Activated CD8-positive, alpha-beta memory T cell treated with anti-CD3 and anti-CD28 coated beads for 36 hours (primary cell): ENCODE data around the gene CA10. TPM values are rescaled to one million over a fixed set of nuclear protein-coding genes. Genes with fewer than 3 reads are reported as not detected.

Experiments
- CTCF ChIA-PET: fragments of 350-600 bp; sonication (Branson Sonifier 250); formaldehyde crosslinking; loops from one replicate; lab custom pipeline; 2021; ENCODE audit warnings: antibody characterized with exemption; lab: Charles Lee
- POLR2A ChIA-PET: fragments of 350-600 bp; sonication (Branson Sonifier 250); formaldehyde crosslinking; loops from one replicate; lab custom pipeline; 2021; ENCODE audit warnings: antibody characterized with exemption; lab: Charles Lee
- total RNA-seq, 2 experiments: library from RNA; stranded (reverse); gene quantifications; one replicate each; pipeline ENCODE4 v1.2.3, GENCODE V29; 2021

Gene CA10
- total RNA-seq, 2 experiments from 2014 or later: not detected

DNA sequence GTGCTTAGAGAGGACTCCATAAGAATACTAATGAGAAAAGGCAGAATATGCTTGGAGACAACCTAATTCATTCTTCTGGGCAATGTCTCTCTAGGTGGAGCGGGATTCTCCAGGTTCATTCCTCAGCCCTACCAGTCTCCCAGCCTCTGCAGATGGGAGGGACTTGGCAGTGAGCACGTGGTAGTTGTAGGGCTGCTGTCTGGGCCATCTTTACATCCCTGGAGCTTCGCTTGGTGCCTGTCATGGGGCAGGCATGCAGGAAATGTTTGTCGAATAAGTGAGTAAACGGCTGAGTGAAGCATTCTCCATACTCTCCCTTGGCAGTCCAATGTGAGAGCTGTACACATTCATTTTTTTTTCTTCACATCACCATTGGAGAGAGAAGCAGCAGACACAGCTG lies 510.7 kb downstream of the CA10 start:
- CTCF ChIA-PET: interaction anchor here (1.1 kb wide), 1 partner anchor 8 kb away, joined by 3 read pairs; no protein-coding TSS in a partner anchor
- POLR2A ChIA-PET: no interaction called here

DNA sequence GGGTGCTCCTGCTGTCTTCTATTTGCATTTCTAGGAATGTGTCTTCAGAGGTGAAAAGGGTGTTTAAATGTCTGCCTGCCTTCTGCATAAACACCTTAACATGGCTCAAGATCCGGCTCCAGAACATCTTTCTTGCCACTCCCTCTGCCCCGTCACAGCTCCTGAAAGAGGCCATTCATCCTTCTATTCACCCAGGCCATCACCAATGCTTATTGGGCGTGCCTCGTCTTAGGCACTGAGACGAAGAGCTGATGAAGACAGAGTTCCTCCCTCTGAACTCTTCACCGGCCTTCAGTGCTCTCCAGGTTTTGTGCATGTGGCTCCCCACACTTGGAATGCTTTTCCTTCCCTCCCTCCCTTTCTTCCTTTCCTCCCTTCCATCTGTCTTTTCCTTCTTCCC lies 511.4 kb downstream of the CA10 start:
- CTCF ChIA-PET: interaction anchor here (1.1 kb wide), 1 partner anchor 9 kb away, joined by 3 read pairs; no protein-coding TSS in a partner anchor

DNA sequence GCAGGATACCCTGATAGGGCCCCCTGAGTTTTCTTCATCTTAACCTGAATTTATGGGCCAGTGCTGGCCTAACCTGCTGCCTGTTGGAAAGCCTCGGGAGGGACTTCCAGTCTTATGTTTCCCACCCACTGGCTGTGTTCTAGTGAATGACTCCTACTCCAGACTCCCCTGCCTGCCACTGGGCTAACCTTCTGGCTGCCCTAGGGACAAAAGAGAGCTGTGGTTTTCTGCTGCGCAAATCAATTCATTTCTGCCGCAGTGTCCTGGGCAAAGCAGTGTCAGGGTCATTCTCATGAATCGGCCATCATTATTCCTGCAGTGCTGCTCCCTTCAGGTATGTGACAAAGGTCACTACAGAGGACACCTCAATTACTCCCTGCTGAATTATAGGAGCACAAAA lies 512.0 kb downstream of the CA10 start:
- ChIA-PET CTCF (no interaction called here), POLR2A (no interaction called here)

More for the DNA sequence above, 511.4 kb downstream of the CA10 start:
- POLR2A ChIA-PET: no interaction called here

DNA sequence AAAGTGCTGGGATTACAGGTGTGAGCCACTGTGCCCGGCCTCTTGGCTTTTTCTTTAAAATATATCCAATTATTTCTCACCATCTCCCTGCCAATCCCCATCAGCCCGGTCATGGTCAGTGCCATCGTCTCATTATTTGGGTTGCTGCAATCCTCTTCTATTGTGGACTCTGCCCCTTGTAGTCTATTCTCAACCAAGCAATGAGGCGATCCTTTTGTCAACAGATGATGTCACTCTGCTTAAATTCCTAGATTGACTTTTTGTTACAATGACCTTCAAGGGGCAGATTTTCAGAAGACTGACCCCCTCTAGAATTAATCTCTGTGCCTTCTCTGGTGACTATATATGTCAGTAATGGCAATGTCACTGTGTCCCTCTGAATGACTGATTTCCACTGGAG lies 513.5 kb downstream of the CA10 start:
- ChIA-PET POLR2A (no interaction called here), CTCF (no interaction called here)

DNA sequence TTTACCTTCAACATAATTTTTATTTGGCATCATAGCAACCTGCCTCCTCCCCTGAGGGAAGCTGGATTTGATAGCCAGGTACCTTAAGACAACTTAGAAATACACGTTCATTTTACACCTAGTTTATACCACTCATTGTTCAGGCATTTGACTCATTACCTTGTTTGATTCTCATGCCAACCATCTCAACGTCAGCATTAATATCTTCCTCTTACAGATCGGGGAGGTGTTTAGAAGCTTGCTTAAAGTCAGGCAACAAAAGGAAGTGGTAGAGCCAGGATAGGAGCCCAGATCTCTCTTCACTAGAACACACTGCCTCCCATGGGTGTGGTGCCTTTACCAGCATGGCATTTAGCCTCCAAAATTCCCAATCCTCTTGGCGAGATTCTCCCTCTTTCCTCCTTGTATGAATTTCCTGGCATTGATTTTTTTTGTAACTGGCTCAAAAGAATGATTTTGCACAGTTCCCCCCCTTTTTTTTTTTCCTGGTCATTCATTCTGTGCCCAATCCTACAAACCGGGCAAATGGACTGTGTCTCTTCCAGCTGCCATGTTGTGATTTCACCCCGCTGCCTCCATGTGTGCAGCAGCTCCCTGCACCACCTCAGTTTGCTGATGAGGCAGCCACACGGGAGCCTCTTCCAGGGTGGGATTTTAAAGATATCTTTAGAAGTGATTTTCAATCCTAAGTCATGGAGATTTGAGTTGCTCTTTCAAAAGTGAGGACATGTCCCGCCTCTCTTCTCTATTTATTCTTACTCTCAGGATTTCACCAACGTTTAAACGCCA lies 514.6 kb downstream of the CA10 start:
- CTCF ChIA-PET: no interaction called here
- POLR2A ChIA-PET: no interaction called here

DNA sequence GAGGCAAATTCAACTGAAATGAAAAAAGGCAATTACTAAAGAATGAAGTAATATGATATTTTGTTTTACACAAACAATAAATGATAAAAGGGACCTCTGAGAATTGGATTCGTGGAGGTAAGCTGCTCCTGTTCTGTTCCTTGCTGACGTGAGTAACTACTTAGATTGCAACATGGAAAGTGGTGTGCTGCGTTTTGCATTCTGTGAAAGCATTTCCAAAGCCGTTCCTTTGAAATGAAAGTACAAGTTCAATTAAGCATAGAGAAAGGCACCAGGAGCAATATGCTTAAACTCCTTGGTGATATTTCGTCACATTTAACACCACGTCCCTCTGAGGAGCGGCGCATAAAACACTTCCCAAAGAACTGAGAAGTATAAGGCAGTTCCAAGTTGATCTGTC lies 516.5 kb downstream of the CA10 start:
- ChIA-PET CTCF (no interaction called here), POLR2A (no interaction called here)

DNA sequence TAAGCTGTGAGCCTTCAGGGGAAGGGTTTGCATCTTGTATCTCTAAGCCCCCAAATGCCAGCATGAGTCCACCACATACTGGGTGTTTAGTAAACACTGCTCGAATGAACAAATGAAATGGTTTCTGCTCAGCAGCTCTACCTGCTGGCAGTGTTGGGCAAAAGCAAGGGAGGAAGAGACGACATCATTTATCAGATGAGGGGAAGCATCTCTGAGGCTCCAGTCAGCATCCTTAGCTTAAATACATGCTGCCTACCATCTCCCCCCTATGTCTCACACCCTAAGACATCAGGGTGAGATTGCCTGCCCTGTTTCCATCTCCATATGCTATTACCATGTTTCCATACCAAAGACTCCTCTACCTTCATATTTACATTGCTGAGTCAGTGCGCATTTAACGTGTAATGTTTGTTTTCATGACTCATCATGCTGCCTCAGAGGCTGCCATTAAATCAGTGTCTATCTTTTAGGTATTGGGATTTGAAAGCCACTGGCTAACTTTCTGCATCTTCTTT lies 518.3 kb downstream of the CA10 start:
- CTCF ChIA-PET: no interaction called here

DNA sequence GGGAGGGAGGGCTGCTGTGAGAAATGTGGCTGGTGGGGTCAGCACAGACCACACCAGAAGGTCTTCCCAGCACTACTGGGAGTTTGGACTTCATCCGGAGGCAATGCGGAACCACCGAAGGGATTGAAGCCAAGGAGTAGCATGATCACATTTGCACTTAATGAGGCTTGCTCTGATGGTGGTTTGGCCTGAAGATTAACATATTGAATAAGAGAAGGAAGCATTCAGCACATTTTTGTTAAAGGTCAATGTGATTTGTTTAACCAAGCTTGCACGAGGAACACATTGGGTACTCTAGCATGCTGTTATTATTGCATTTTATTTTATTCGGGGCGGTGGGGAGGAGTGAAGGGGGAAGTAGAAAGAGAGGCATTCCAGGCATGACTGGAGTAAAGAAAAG lies 519.5 kb downstream of the CA10 start:
- ChIA-PET POLR2A (no interaction called here), CTCF (no interaction called here)

More for the DNA sequence above, 518.3 kb downstream of the CA10 start:
- POLR2A ChIA-PET: no interaction called here

DNA sequence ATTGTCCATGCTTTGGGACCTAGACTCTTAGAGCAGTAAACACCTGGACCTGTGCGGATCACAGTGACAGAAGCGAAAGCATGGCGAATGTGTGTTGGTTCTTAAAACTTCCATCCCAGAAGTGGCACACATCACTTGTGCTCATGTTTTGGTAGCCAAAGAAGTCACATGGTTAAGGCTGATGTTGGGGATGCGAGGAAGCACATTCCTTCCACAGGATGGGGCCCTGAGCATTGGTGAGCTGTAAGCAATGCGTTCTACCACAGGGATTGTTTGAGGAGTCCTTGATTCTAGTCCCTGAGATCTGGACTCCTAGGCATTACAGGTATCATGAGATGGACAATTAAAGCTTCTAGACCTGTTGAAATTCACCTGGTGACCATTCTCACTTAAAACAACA lies 522.2 kb downstream of the CA10 start:
- ChIA-PET POLR2A (no interaction called here), CTCF (no interaction called here)

DNA sequence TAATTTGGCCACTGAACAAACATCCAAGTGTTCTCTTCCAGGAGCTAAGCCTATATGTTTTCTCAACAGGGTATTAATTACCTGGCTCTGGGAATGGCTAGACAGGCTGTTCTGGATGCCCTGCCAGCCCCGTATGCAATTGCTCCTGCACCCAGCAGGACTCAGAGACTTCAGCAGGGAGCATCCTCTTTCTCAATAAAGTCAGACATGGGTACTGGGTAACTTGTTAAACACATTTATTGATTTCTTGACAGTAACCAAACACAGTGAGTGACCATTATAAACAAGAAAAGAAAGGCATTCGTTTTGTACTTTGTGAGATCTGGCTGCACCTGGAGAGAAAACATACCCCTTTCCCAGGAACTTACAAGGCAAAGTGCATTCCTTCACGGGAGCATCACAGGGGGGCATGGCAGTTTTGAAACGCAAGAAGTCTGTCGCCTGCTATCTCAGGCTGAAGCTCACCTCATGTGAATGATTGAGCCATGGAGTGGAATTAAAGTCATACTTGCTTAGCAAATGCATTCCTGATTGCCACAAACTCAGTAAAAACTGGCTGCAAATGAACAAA lies 528.3 kb downstream of the CA10 start:
- ChIA-PET CTCF (no interaction called here), POLR2A (no interaction called here)

DNA sequence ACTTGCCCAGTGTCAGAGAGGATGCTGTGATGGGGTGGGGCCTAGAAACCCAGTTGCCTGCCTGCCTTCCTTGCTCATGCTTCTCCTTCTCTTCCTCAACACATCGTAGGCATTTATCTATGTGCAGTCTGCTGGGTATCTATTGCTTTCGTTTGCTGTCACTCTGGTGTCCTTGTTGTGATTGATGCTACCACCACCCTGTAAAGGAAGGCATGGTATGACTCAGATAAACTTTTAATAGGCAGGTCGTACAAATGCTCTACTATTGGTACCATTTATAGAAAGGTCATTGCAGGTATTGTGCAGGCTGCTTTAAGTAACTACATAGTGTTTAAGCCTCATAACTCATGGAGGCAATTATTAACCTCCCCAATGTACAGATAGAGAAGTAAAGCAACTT lies 529.3 kb downstream of the CA10 start:
- ChIA-PET CTCF (no interaction called here), POLR2A (no interaction called here)

DNA sequence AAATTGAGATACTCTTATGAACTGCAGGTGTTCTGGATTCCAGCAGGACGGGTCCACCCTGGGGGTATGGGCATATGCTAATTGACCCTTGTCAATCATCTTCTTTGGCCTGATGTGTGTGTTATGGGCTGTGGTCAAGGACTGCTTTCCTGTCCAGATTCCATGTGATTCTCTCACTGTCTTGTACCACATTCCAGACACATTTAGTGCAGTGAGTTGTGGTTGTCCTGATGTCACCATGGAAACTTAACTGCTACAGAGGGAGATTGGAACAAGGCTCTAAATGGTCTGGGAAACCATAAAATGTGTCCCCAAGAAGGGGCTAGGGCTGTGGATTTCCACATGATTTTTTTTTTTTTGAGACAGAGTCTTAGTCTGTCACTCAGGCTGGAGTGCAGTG lies 530.7 kb downstream of the CA10 start:
- POLR2A ChIA-PET: no interaction called here
- CTCF ChIA-PET: interaction anchor here (0.6 kb wide), 1 partner anchor 902 kb away, joined by 3 read pairs; no protein-coding TSS in a partner anchor

DNA sequence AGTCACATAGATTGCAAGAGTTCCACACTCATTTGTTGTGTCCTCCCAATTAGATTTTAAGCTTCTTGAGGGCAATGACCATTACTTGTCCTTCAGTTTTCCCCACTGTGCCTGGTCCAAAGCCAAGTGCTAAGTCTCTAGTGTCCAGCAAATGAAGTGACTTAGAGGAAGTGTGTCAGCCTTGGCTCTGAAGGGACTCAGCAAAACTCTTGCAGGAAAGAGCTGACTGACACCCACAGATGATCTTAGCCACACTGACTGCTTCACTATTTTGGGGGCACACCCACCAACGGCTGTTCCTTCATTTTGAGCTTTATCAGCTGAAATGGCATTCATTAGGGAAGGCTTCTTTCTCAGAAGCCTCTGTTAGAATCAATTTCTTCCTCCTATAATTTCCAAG lies 540.0 kb downstream of the CA10 start:
- ChIA-PET CTCF (no interaction called here), POLR2A (no interaction called here)

DNA sequence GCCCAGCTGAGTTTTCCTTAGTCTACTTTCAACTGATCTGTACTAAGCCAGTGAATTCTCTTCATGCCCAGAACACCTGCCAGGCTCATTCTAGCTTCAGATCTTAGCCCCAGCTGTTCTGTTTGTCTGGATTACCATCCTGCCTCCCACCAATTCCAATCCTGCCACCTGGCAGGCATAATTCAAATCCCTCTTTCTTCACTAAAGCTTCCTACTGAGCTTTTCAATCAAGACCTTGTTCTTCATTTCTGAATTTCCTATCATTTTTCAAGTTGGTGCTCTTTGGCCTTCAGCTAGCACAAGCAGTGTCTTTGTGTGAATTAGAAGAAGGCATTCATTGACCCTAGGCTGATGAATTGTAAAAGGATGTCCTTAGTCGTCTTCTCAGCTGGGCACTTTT lies 540.5 kb downstream of the CA10 start:
- ChIA-PET POLR2A (no interaction called here), CTCF (no interaction called here)

DNA sequence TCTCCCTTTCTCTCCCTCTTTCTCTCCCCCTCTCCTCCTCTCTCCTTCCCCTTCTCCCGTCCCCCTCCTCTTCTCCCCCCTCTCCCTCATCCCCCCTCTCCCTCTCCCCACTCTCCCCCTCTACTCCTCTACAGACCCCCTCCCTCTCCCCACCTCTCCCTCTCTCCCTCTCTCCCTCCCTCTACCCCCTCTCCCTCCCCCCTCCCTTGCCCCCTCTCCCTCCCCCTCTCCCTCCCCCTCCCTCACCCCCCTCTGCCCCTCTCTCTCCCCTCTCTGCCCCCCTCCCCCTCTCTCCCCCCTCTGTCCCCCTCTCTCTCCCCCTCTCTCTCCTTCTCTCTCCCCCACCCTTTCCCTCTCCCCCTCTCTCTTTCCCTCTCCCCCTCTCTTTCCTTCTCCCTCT lies 545.3 kb downstream of the CA10 start:
- CTCF ChIA-PET: no interaction called here

DNA sequence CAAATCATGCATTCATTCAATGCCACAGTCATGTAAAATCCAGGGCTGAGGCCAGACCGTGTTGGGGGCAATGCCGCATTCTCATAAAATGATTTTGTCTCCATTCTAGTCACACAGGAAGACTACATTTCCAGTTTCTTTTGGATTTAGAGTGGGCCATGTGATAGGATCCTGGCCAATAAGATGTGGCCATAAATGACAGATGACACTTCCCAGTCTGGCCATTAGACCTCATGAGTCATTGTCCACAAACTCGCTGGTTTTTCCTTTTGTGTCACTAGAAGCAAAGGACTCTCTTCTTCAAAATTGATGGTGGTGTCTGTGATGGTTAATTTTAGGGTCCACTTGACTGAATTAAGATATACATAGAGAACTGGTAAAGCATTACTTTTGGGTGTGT lies 545.8 kb downstream of the CA10 start:
- ChIA-PET POLR2A (no interaction called here), CTCF (no interaction called here)

More for the DNA sequence above, 545.3 kb downstream of the CA10 start:
- POLR2A ChIA-PET: no interaction called here

DNA sequence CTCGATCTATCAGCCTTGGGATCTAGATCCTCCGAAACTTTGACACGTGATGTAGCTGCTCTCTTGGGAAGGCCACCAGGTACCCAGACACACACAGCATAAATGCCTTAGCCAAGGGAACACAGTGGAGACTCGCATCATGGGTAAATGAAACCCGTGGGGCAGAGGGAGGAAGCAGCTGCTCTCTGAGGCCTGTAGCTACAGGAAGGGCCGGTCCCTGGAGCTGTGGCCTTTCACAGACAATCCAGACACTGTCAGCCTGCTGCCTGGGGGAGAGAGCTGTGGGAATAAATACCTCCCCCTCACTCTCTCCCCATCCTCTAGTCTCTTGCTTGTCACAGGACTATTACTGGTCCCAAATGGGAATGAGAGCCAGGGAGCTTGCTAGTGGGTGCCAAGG lies 546.9 kb downstream of the CA10 start:
- CTCF ChIA-PET: no interaction called here
- POLR2A ChIA-PET: no interaction called here

DNA sequence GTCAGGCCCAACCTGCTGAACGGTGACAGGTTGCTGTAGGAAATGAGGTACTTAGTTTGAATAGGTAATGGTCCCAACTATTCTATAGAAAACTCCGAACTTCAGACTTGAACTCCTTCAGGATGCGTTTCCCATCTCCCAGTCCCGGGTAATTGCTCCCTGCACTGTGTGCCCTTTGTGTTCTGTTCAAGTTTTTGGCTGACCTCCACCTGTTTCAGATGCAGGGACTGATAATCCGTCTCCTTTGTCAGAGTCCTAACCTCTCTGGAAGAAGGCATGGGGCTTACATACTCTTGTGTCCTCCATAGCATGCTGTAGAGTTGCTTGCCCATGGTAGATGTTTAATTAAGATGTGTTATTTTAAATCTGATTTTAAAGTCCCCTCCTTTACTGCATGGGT lies 547.7 kb downstream of the CA10 start:
- CTCF ChIA-PET: no interaction called here
- POLR2A ChIA-PET: no interaction called here

DNA sequence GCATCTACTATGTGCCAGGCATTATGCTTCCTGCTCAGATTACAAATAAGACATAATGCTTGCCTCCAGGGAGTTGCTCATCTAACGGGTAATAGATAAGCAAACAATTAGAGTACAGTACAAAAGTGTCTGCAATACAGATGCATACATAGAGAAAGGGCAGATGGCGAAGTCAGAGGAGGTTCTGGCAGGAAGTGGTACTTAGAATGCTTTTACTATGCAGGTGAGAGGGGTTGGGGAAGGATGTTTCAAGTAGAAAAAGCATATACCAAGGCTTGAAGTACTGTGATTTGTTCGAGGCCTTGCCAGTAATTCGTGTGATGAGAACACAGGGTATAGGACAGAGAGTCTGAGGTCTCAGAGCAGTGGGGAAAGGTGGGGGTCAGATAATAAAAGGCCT lies 548.4 kb downstream of the CA10 start:
- ChIA-PET CTCF (no interaction called here), POLR2A (no interaction called here)

DNA sequence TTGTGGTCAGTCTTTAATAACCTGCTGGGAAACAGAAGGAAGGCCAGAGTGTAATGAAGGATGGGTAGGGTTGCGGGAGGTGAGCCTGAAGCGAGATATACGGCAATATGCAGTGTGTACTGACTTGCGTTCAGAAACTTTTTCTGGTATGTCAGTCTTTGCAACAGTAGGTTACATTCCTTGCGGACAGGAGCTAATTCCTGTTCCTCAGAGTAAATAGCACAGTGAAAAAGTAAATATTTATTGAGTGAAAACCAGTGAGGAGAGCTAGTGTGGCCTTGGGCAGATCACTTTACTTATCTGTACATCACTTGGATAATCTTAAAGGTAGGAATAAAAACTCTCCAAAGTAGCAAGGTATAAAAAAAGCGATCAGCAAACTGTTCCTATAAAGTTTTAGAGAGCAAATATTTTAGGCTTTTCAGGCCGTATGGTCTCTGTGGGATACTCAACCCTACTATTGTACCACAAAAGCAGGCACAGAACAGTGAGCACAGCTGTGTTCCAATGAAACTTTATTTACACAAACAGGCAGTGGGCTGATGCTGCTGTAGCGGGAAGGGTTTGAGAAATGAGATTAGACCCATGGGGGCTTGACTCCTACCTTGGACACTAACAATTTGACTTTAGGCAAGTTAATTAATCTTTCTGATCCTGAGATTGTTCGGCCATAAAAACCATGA lies 550.1 kb downstream of the CA10 start:
- CTCF ChIA-PET: no interaction called here
- POLR2A ChIA-PET: no interaction called here
